K562 (cell line): ENCODE results near the gene PNMA8C. TPM values are rescaled to one million over a fixed set of nuclear protein-coding genes. Genes with fewer than 3 reads are reported as not detected.
A peak's percentile ranks its signal among the peaks of the same experiment; 100 is the strongest.

Source experiments
- ATAC-seq: fragments of 200-7000 bp; cut with Tn5 transposase; 3 replicates; pipeline ENCODE4 v1.9.1; 2020; ENCODE audit warnings: moderate library complexity
- BruUV-seq: library from RNA; stranded (reverse); fragments of 400-500 nt; replicated peaks from 2 replicates; lab custom pipeline; 2021; lab: Mats Ljungman, UMichigan
- CTCF ChIA-PET: fragments of 300-600 bp; formaldehyde crosslinking; extraction: SDS; loops from one replicate; lab custom pipeline; 2021; ENCODE audit warnings: low intra/inter-chr PET ratio; lab: Yijun Ruan, JAX
- POLR2A ChIA-PET: fragments of 300-600, 350-650 bp; sonication (Branson Sonifier 250); formaldehyde crosslinking; extraction: SDS; loops from one replicate; lab custom pipeline; 2021; ENCODE audit warnings: antibody characterized with exemption, inconsistent platforms; lab: Yijun Ruan, JAX
- DNase-seq, 4 experiments: peaks; one replicate each; pipeline versions ENCODE4 v3.0.0 to v3.0.0-alpha.2; 2011 to 2018; ENCODE audit warnings: low spot score in 3 of 4, mixed read lengths in 3 of 4; ENCODE audit errors: extremely low read depth in 1 of 4
- FAIRE-seq: peaks from 2 replicates; lab custom pipeline; 2011; peaks lifted over from hg19 to GRCh38; lab: Jason Lieb, UNC
- H2AFZ ChIP-seq: 2 replicates; pipeline ENCODE4 v1.6.0; 2011; ENCODE audit warnings: low read depth, low read length, control low read depth, inconsistent platforms
- H3K27ac ChIP-seq: fragments of 200-600 bp; 3 replicates; pipeline ENCODE4 v1.8.0; 2011; ENCODE audit warnings: low read depth, mild to moderate bottlenecking, control low read depth, inconsistent platforms, low read length, moderate library complexity, mixed read lengths; ENCODE audit errors: extremely low read depth
- H3K27me3 ChIP-seq, 2 experiments: fragments of 300-600 bp in 1 of 2; 2 replicates in 1 of 2; 3 replicates in 1 of 2; pipeline versions ENCODE4 v1.6.0 to v1.8.0; 2011; ENCODE audit warnings: inconsistent platforms in 2 of 2, low read length in 2 of 2, mild to moderate bottlenecking in 1 of 2, mixed read lengths in 1 of 2, moderate library complexity in 1 of 2; ENCODE audit not compliant: control insufficient read depth in 2 of 2, insufficient read depth in 2 of 2
- H3K36me3 ChIP-seq: fragments of 300-600 bp; 3 replicates; pipeline ENCODE4 v1.8.0; 2011; ENCODE audit warnings: mild to moderate bottlenecking, low read length, inconsistent platforms; ENCODE audit not compliant: control insufficient read depth, insufficient read depth
- H3K4me1 ChIP-seq, 2 experiments: fragments of 200-600 bp in 1 of 2; replicated peaks in 1 of 2; 2 replicates in 1 of 2; 3 replicates in 1 of 2; pipeline versions ENCODE4 v1.5.1 to v1.8.0; 2011; ENCODE audit warnings: inconsistent platforms in 2 of 2, low read length in 2 of 2, mild to moderate bottlenecking in 1 of 2, mixed read lengths in 1 of 2, moderate library complexity in 1 of 2; ENCODE audit not compliant: control insufficient read depth in 2 of 2, insufficient read depth in 2 of 2
- H3K4me2 ChIP-seq: 2 replicates; pipeline ENCODE4 v1.6.1; 2011; ENCODE audit warnings: low read length, control low read depth, inconsistent platforms, mixed read lengths; ENCODE audit not compliant: insufficient read depth
- H3K4me3 ChIP-seq: fragments of 200-600 bp; sonication (generic), shearing (Covaris generic); 2 replicates; pipeline ENCODE4 v1.5.1; 2016; ENCODE audit warnings: control low read depth, inconsistent platforms
- H3K79me2 ChIP-seq: fragments of 200-600 bp; 3 replicates; pipeline ENCODE4 v1.8.0; 2011; ENCODE audit warnings: low read length, inconsistent platforms; ENCODE audit not compliant: control insufficient read depth, insufficient read depth
- H3K9ac ChIP-seq, 2 experiments: 2 replicates each; pipeline versions ENCODE4 v1.6.0 to v1.6.1; 2011; ENCODE audit warnings: low read depth in 2 of 2, low read length in 2 of 2, control low read depth in 1 of 2, inconsistent platforms in 1 of 2, mild to moderate bottlenecking in 1 of 2, mixed read lengths in 1 of 2; ENCODE audit not compliant: insufficient read depth in 1 of 2
- H3K9me1 ChIP-seq: one replicate; pipeline ENCODE4 v1.6.0; 2011; ENCODE audit warnings: inconsistent platforms, mild to moderate bottlenecking, low read length, moderate library complexity; ENCODE audit not compliant: control insufficient read depth, insufficient read depth
- H3K9me3 ChIP-seq: replicated peaks from 2 replicates; pipeline ENCODE4 v1.5.1; 2011; ENCODE audit warnings: low read depth, low read length, inconsistent platforms; ENCODE audit not compliant: control insufficient read depth, insufficient read depth
- H4K20me1 ChIP-seq: replicated peaks from 2 replicates; pipeline ENCODE4 v1.6.1; 2011; ENCODE audit warnings: low read length, inconsistent platforms, mixed read lengths; ENCODE audit not compliant: control insufficient read depth, insufficient read depth
- CREM ChIP-seq: IDR thresholded peaks from 2 replicates; pipeline ENCODE4 v1.6.1; 2014; ENCODE audit warnings: antibody characterized with exemption, low read depth
- KLF1 ChIP-seq: fragments of 450-650 bp; IDR thresholded peaks from 2 replicates; pipeline ENCODE4 v1.6.1; 2016; ENCODE audit warnings: missing genetic modification characterization, missing compliant biosample characterization
- SETDB1 ChIP-seq: IDR thresholded peaks from one replicate; pipeline ENCODE4 v1.6.1; 2012; ENCODE audit warnings: low read length, control low read depth, inconsistent platforms
- SP1 ChIP-seq: sonication (generic); formaldehyde crosslinking; IDR thresholded peaks from 2 replicates; pipeline ENCODE4 v1.8.1; 2022; ENCODE audit warnings: mild to moderate bottlenecking, missing genetic modification reagents
- TARDBP ChIP-seq: fragments of 450-650 bp; IDR thresholded peaks from 2 replicates; pipeline ENCODE4 v1.6.1; 2016
- WGBS: fragments of 100-300 bp; shearing (Covaris generic); methylation state at CpG from one replicate; pipeline ENCODE4 v1.1.6; 2016; ENCODE audit warnings: low coverage, mixed read lengths; ENCODE audit not compliant: insufficient coverage; ENCODE audit errors: missing lambda C conversion rate; 5-methylcytosine and 5-hydroxymethylcytosine counted together
- in situ Hi-C: fragments of 300-500 bp; cut with MboI; formaldehyde crosslinking; loops from 4 replicates; pipeline ENCODE4 v1.15.0; 2018; ENCODE audit warnings: inconsistent platforms, mixed read lengths
- intact Hi-C: fragments of 100-400 bp; cut with micrococcal nuclease; formaldehyde crosslinking; loops from 2 replicates; pipeline ENCODE4 v1.14.2; 2022
- polyA plus RNA-seq, 8 experiments: library from polyadenylated mRNA; depleted of rRNA in 4 of 8; stranded (reverse) in 5 of 8; unstranded in 3 of 8; fragments of >200 nt; fragmentation: Nextera tagmentation in 2 of 8; fragmentation: Illumina TruSeq in 1 of 8; extraction: Ambion mirVana in 2 of 8; extraction: Trizol in 1 of 8; gene quantifications; 2 replicates each; pipeline versions ENCODE4 v1.2.1 to v1.2.3, GENCODE V29; 2011 to 2014; ENCODE audit warnings: inconsistent platforms in 1 of 8, missing spikeins in 1 of 8
- total RNA-seq, 7 experiments: library from RNA; depleted of rRNA in 6 of 7; stranded (reverse); fragments of >200 nt in 6 of 7; fragmentation: Illumina TruSeq in 2 of 7; extraction: Trizol in 2 of 7; gene quantifications; 2 replicates each; pipeline versions ENCODE4 v1.2.1 to v1.2.3, GENCODE V29; 2011 to 2021; ENCODE audit warnings: low replicate concordance in 1 of 7

Gene PNMA8C
- total and polyA plus RNA-seq, 9 of the 15 experiments (the other 6 are each of a cell fraction or from before 2014, with no cell fraction given): 0.04 to 0.05 (median 0.05) TPM; not detected in 6

DNA sequence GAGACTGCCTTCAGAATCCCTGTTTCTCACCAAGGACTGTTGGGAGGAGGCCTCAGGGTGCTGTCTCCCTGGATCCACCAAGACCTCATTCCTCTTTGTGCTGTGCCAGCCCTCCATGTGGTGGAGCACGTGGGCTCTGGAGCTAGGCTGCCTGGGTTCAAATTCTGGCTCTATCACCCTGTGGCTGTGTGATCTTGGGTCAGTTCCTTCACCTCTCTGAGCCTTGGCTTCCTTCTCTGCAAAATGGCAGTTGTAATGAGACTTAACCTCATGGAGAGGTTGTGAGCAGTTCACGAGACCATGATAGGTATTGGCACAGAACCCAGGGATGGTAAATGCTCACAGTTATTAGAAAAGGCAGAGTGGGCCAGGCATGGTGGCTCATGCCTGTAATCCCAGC, 6.4 kb downstream of the PNMA8C start (continued):
- TF ChIP-seq SP1: no peak
- TF ChIP-seq CREM: no peak
- TF ChIP-seq TARDBP: no peak
- TF ChIP-seq, all 486 proteins: peak for 4

DNA sequence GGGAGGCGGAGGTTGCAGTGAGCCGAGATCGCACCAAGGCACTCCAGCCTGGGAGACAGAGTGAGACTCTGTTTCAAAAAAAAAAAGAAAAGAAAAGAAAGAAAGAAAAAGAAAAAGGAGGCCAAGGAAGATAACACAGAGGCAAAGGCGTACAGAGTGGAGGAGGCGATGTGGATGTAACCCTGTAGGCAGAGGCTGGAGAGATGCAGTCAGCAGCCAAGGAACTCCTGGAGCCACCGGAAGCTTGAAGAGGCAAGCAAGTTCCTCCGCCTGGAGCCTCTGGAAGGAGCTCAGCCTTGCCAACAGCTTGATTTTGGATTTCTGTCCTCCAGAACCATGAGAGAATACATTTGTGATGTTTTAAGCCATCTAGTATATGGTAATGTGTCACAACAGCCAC, 8.7 kb downstream of the PNMA8C start:
- in situ Hi-C loops: no loop called here

More for the DNA sequence above, 8.7 kb downstream of the PNMA8C start:
- Histone ChIP-seq H2AFZ (peak overlapping the region; percentile 48; the same call in 1 of the 2 replicates), H3K4me1 (peaks cover 13 to 22% of the 10 kb centered on the region in 2 experiments; a peak in 4 of 5 replicates), H4K20me1 (no peaks in the 10 kb centered on the region), H3K9ac (no peak overlapping the region), H3K9me1 (no peaks in the 10 kb centered on the region), H3K27ac (no peak overlapping the region), H3K36me3 (no peaks in the 10 kb centered on the region), H3K79me2 (no peaks in the 10 kb centered on the region), H3K27me3 (peaks cover 1 to 4% of the 10 kb centered on the region in 2 experiments; a peak in 2 of 5 replicates), H3K4me2 (no peak overlapping the region), H3K9me3 (peaks cover 1% of the 10 kb centered on the region), H3K4me3 (no peak overlapping the region)
- DNase-seq (no peak), FAIRE-seq (no peak), ATAC-seq (no peak)
- ChIA-PET CTCF (no interaction called here), POLR2A (interaction anchor here (0.6 to 1.7 kb wide), 3 partner anchors 12 to 45 kb away, joined by 3 read pairs; no protein-coding TSS in a partner anchor)
- intact Hi-C loops: no loop called here
- TF ChIP-seq KLF1 (tag) (no peak), SETDB1 (no peak)
- BruUV-seq: no TSS peak
- 77% methylated on average over 5 of the region's 7 CpGs for WGBS
